Activated naive CD8-positive, alpha-beta T cell treated with anti-CD3 and anti-CD28 coated beads, Interleukin-2, amount 50 U/mL, for 24 hours (primary cell): Measurements from ENCODE around the gene CACNA1I.
"Not testable (repeated sequence)": the region's sequence is repeated elsewhere in the genome, so short reads cannot be mapped to it uniquely, and the experiment has no call there.

Experiments
- ATAC-seq: fragments of 150-1000 bp; cut with Tn5 transposase; one replicate; pipeline ENCODE4 v1.10.0; 2021
- DNase-seq: peaks from one replicate; pipeline ENCODE4 v3.0.0; 2021
- H3K27ac Mint-ChIP-seq: one replicate; pipeline ENCODE4 v1.8.0; 2021; ENCODE audit warnings: mild to moderate bottlenecking, mixed read lengths
- H3K27me3 Mint-ChIP-seq: one replicate; pipeline ENCODE4 v1.8.0; 2021; ENCODE audit warnings: mixed read lengths
- H3K36me3 Mint-ChIP-seq: one replicate; pipeline ENCODE4 v1.8.0; 2021; ENCODE audit warnings: low read depth, mixed read lengths
- H3K4me1 Mint-ChIP-seq: one replicate; pipeline ENCODE4 v1.8.0; 2021; ENCODE audit warnings: mixed read lengths
- H3K4me3 Mint-ChIP-seq: one replicate; pipeline ENCODE4 v1.8.0; 2021; ENCODE audit warnings: mild to moderate bottlenecking, moderate library complexity, mixed read lengths
- H3K9me3 Mint-ChIP-seq: one replicate; pipeline ENCODE4 v1.8.0; 2021; ENCODE audit warnings: mixed read lengths

Gene CACNA1I

GRCh38 chr22:39727541-39727940 is 157.0 kb downstream of the CACNA1I start:
- DNase-seq (no peak), ATAC-seq (no peak)
- Mint-ChIP-seq H3K27me3 (peaks cover 5% of the 10 kb centered on the region), H3K36me3 (no peaks in the 10 kb centered on the region), H3K4me3 (no peak overlapping the region), H3K27ac (no peak overlapping the region), H3K9me3 (no peaks in the 10 kb centered on the region), H3K4me1 (peaks cover under 1% of the 10 kb centered on the region)

GRCh38 chr22:39728236-39728860 is 157.8 kb downstream of the CACNA1I start:
- no peak overlapping the region for H3K27ac Mint-ChIP-seq
- H3K36me3 Mint-ChIP-seq, result no peaks in the 10 kb centered on the region
- H3K9me3 Mint-ChIP-seq, result no peaks in the 10 kb centered on the region
- no peak overlapping the region for H3K4me3 Mint-ChIP-seq
- peaks cover 3% of the 10 kb centered on the region for H3K27me3 Mint-ChIP-seq
- H3K4me1 Mint-ChIP-seq, result no peaks in the 10 kb centered on the region
- ATAC-seq, result no peak
- DNase-seq, result no peak

- Mint-ChIP-seq H3K27me3 (peaks cover 3% of the 10 kb centered on the region), H3K9me3 (no peaks in the 10 kb centered on the region), H3K4me3 (no peak overlapping the region), H3K27ac (no peak overlapping the region), H3K36me3 (no peaks in the 10 kb centered on the region), H3K4me1 (no peaks in the 10 kb centered on the region)
- ATAC-seq (no peak), DNase-seq (no peak)
These were observed 158.8 kb downstream of the CACNA1I start for GRCh38 chr22:39729141-39729934.

GRCh38 chr22:39731481-39731880 is 160.9 kb downstream of the CACNA1I start:
- ATAC-seq (no peak), DNase-seq (no peak)
- H3K9me3 Mint-ChIP-seq, result no peaks in the 10 kb centered on the region
- H3K36me3 Mint-ChIP-seq, result no peaks in the 10 kb centered on the region
- H3K4me3 Mint-ChIP-seq, result no peak overlapping the region
- no peaks in the 10 kb centered on the region for H3K4me1 Mint-ChIP-seq
- peaks cover 2% of the 10 kb centered on the region for H3K27me3 Mint-ChIP-seq
- no peak overlapping the region for H3K27ac Mint-ChIP-seq

GRCh38 chr22:39731881-39732555 is 161.5 kb downstream of the CACNA1I start:
- DNase-seq, result no peak
- Mint-ChIP-seq H3K27ac (no peak overlapping the region), H3K4me3 (no peak overlapping the region), H3K9me3 (no peaks in the 10 kb centered on the region), H3K4me1 (no peaks in the 10 kb centered on the region), H3K27me3 (peaks cover 2% of the 10 kb centered on the region), H3K36me3 (no peaks in the 10 kb centered on the region)
- no peak for ATAC-seq

GRCh38 chr22:39732625-39733024 is 162.1 kb downstream of the CACNA1I start:
- H3K36me3 Mint-ChIP-seq, result no peaks in the 10 kb centered on the region
- no peak for DNase-seq
- H3K27ac Mint-ChIP-seq, result no peak overlapping the region

GRCh38 chr22:39733191-39733590 is 162.6 kb downstream of the CACNA1I start:
- H3K9me3 Mint-ChIP-seq, result no peaks in the 10 kb centered on the region
- no peaks in the 10 kb centered on the region for H3K36me3 Mint-ChIP-seq
- H3K4me1 Mint-ChIP-seq, result no peaks in the 10 kb centered on the region
- H3K27me3 Mint-ChIP-seq, result peaks cover 3% of the 10 kb centered on the region
- no peak overlapping the region for H3K4me3 Mint-ChIP-seq
- ATAC-seq, result no peak
- no peak overlapping the region for H3K27ac Mint-ChIP-seq
- no peak for DNase-seq

More at GRCh38 chr22:39732625-39733024, 162.1 kb downstream of the CACNA1I start:
- no peak for ATAC-seq
- H3K4me1 Mint-ChIP-seq, result no peaks in the 10 kb centered on the region
- H3K4me3 Mint-ChIP-seq, result no peak overlapping the region
- peaks cover 3% of the 10 kb centered on the region for H3K27me3 Mint-ChIP-seq
- H3K9me3 Mint-ChIP-seq, result no peaks in the 10 kb centered on the region

GRCh38 chr22:39734046-39734445 is 163.5 kb downstream of the CACNA1I start:
- not testable (repeated sequence) for ATAC-seq, H3K9me3 Mint-ChIP-seq, H3K36me3 Mint-ChIP-seq, H3K27ac Mint-ChIP-seq, H3K4me3 Mint-ChIP-seq, DNase-seq, H3K4me1 Mint-ChIP-seq, H3K27me3 Mint-ChIP-seq

GRCh38 chr22:39734866-39735265 is 164.3 kb downstream of the CACNA1I start:
- peaks cover 3% of the 10 kb centered on the region for H3K27me3 Mint-ChIP-seq
- H3K27ac Mint-ChIP-seq, result no peak overlapping the region
- H3K4me1 Mint-ChIP-seq, result no peaks in the 10 kb centered on the region
- no peaks in the 10 kb centered on the region for H3K9me3 Mint-ChIP-seq
- no peaks in the 10 kb centered on the region for H3K36me3 Mint-ChIP-seq
- DNase-seq (no peak), ATAC-seq (no peak)
- no peak overlapping the region for H3K4me3 Mint-ChIP-seq

GRCh38 chr22:39735776-39736175 is 165.2 kb downstream of the CACNA1I start:
- Mint-ChIP-seq H3K27ac (no peak overlapping the region), H3K4me3 (no peak overlapping the region), H3K27me3 (peaks cover 3% of the 10 kb centered on the region), H3K9me3 (no peaks in the 10 kb centered on the region), H3K36me3 (no peaks in the 10 kb centered on the region), H3K4me1 (no peaks in the 10 kb centered on the region)
- no peak for ATAC-seq
- DNase-seq, result no peak

GRCh38 chr22:39738746-39739145 is 168.2 kb downstream of the CACNA1I start:
- no peaks in the 10 kb centered on the region for H3K4me1 Mint-ChIP-seq
- no peaks in the 10 kb centered on the region for H3K9me3 Mint-ChIP-seq
- peaks cover 3% of the 10 kb centered on the region for H3K27me3 Mint-ChIP-seq
- DNase-seq, result no peak
- no peak for ATAC-seq
- H3K27ac Mint-ChIP-seq, result no peak overlapping the region
- no peaks in the 10 kb centered on the region for H3K36me3 Mint-ChIP-seq
- H3K4me3 Mint-ChIP-seq, result no peak overlapping the region
